GM12878 (cell line): ENCODE data around the gene SV2B.

Experiments
- BHLHE40 ChIP-seq, 2 experiments: fragments of 450-650 bp in 1 of 2; IDR thresholded peaks; 2 replicates each; pipeline ENCODE4 v1.6.1; 2011 to 2017; ENCODE audit warnings: low read depth in 2 of 2, borderline replicate concordance in 1 of 2, improper control_type of control experiment in 1 of 2, low read length in 1 of 2, mild to moderate bottlenecking in 1 of 2
- CBFB ChIP-seq: IDR thresholded peaks from 2 replicates; pipeline ENCODE4 v1.6.1; 2016; ENCODE audit warnings: antibody characterized with exemption, low read depth
- CTCF ChIP-seq, 3 experiments: IDR thresholded peaks in 2 of 3; conservative IDR thresholded peaks in 1 of 3; 2 replicates each; pipeline ENCODE4 v1.5.1; 2011; ENCODE audit warnings: low read depth in 3 of 3, low read length in 3 of 3, mild to moderate bottlenecking in 3 of 3, control low read depth in 2 of 3, moderate library complexity in 2 of 3, inconsistent platforms in 1 of 3, mixed read lengths in 1 of 3; ENCODE audit not compliant: control insufficient read depth in 2 of 3, insufficient read depth in 1 of 3; ENCODE audit errors: extremely low read depth in 1 of 3
- EP300 ChIP-seq, 2 experiments: fragments of 150-350 bp in 1 of 2; IDR thresholded peaks; 2 replicates each; pipeline ENCODE4 v1.6.1; 2011 to 2012; ENCODE audit warnings: low read depth in 2 of 2, low read length in 2 of 2, borderline replicate concordance in 1 of 2, improper control_type of control experiment in 1 of 2, inconsistent platforms in 1 of 2; ENCODE audit not compliant: control insufficient read depth in 1 of 2
- POLR2AphosphoS5 ChIP-seq: IDR thresholded peaks from 2 replicates; pipeline ENCODE4 v1.6.1; 2011; ENCODE audit warnings: mild to moderate bottlenecking, low read length, inconsistent platforms
- REST ChIP-seq: IDR thresholded peaks from 2 replicates; pipeline ENCODE4 v1.6.1; 2012; ENCODE audit warnings: mild to moderate bottlenecking, low read depth, low read length
- SIN3A ChIP-seq: IDR thresholded peaks from 2 replicates; pipeline ENCODE4 v1.6.1; 2012; ENCODE audit warnings: low read depth, low read length, improper control_type of control experiment
- SMC3 ChIP-seq: IDR thresholded peaks from 2 replicates; pipeline ENCODE4 v1.6.1; 2011; ENCODE audit warnings: low read length, improper control_type of control experiment, borderline replicate concordance
- SUZ12 ChIP-seq: fragments of 200-600 bp; sonication (generic); IDR thresholded peaks from one replicate; pipeline ENCODE4 v1.6.1; 2018; ENCODE audit warnings: antibody characterized with exemption, mild to moderate bottlenecking; ENCODE audit not compliant: unreplicated experiment

- TF ChIP-seq SIN3A = no peak
- no peak for TF ChIP-seq CBFB
- no peak for TF ChIP-seq SMC3
- TF ChIP-seq REST = no peak
- TF ChIP-seq SUZ12 = no peak
- no peak for TF ChIP-seq EP300 (IDR thresholded peaks at IDR 0.05; ENCODE audit: borderline replicate concordance in 1 of 2, control insufficient read depth in 1 of 2, low read depth in 2 of 2, low read length in 2 of 2)
- no peak for TF ChIP-seq POLR2AphosphoS5
- TF ChIP-seq BHLHE40 (IDR thresholded peaks at IDR 0.05; ENCODE audit: borderline replicate concordance in 1 of 2, low read depth in 2 of 2, low read length in 1 of 2) = no peak
- TF ChIP-seq CTCF (IDR thresholded peaks at IDR 0.05 in 2 of 3, conservative IDR thresholded peaks at IDR 0.05 in 1 of 3; ENCODE audit: control insufficient read depth in 2 of 3, extremely low read depth in 1 of 3, insufficient read depth in 1 of 3, low read depth in 3 of 3, low read length in 3 of 3) = no peak
These were observed 235.6 kb downstream of the SV2B start for GRCh38 chr15:91335702-91336101.
